ENCODE results near the gene APOA5. TPM values are rescaled to one million over a fixed set of nuclear protein-coding genes. Genes with fewer than 3 reads are reported as not detected.

Gene APOA5
- polyA plus RNA-seq, 4 donors, result 0.22 to 0.43 TPM; not detected in 2

GRCh38 chr11:116788534-116788933 is 3.1 kb downstream of the APOA5 start:
- H3K27ac ChIP-seq (ENCODE audit: low read depth in 1 of 3, low read length in 2 of 3), result peak overlapping the region; percentile 79 to 92 (median 84)
- peaks cover 11 to 23% (median 14%) of the 10 kb centered on the region in 3 donors for H3K36me3 ChIP-seq (ENCODE audit: control insufficient read depth in 3 of 3, insufficient read depth in 2 of 3, low read depth in 1 of 3, low read length in 3 of 3)
- H3K9me3 ChIP-seq (ENCODE audit: control insufficient read depth in 2 of 2, insufficient read depth in 1 of 2, low read depth in 1 of 2, low read length in 1 of 2), result no peaks in the 10 kb centered on the region
- WGBS, 3 donors, result 24 to 54% (median 31%) methylated on average over 4 of the region's 4 CpGs
- H3K27me3 ChIP-seq (ENCODE audit: control insufficient read depth in 3 of 3, insufficient read depth in 3 of 3, low read length in 3 of 3), result no peaks in the 10 kb centered on the region
- H3K4me3 ChIP-seq (ENCODE audit: low read depth in 1 of 3, low read length in 3 of 3), result peak overlapping the region in 2 of 3 donors; percentile 86 to 87
- H3K4me1 ChIP-seq (ENCODE audit: control insufficient read depth in 3 of 3, insufficient read depth in 2 of 3, low read depth in 1 of 3, low read length in 2 of 3), result peaks cover 6 to 42% (median 8%) of the 10 kb centered on the region in 3 donors
- FAIRE-seq, result no peak
- peak in 1 of 2 donors; percentile 36 for DNase-seq

- Histone ChIP-seq H3K27ac (ENCODE audit: low read depth in 1 of 3, low read length in 2 of 3) (peak within 1 kb of the TSS; percentile 79 to 92 (median 84)), H3K27me3 (ENCODE audit: control insufficient read depth in 3 of 3, insufficient read depth in 3 of 3, low read length in 3 of 3) (no peaks in the 10 kb centered on the region), H3K36me3 (ENCODE audit: control insufficient read depth in 3 of 3, insufficient read depth in 2 of 3, low read depth in 1 of 3, low read length in 3 of 3) (peaks cover 11 to 28% (median 15%) of the 10 kb centered on the region in 3 donors), H3K4me3 (ENCODE audit: low read depth in 1 of 3, low read length in 3 of 3) (peak within 1 kb of the TSS; percentile 86 to 89 (median 87)), H3K4me1 (ENCODE audit: control insufficient read depth in 3 of 3, insufficient read depth in 2 of 3, low read depth in 1 of 3, low read length in 2 of 3) (peaks cover 6 to 38% (median 8%) of the 10 kb centered on the region in 3 donors), H3K9me3 (ENCODE audit: control insufficient read depth in 2 of 2, insufficient read depth in 1 of 2, low read depth in 1 of 2, low read length in 1 of 2) (no peaks in the 10 kb centered on the region)
- DNase-seq, result peak; percentile 88 to 94
- FAIRE-seq, result no peak
- WGBS, 3 donors, result 0 to 1% (median 1%) methylated on average over 45 to 56 of the region's 56 CpGs
Observed at GRCh38 chr11:116787786-116788486, 3.7 kb downstream of the APOA5 start, which contains the start of gene ZPR1. Gene ZPR1 (minus strand): TSS chr11:116788023. CDS start chr11:116787990, 33 bp downstream.

GRCh38 chr11:116787436-116787785 is 4.3 kb downstream of the APOA5 start:
- FAIRE-seq, result no peak
- no peak for DNase-seq
- Histone ChIP-seq H3K27ac (ENCODE audit: low read depth in 1 of 3, low read length in 2 of 3) (peak overlapping the region; percentile 79 to 92 (median 84)), H3K27me3 (ENCODE audit: control insufficient read depth in 3 of 3, insufficient read depth in 3 of 3, low read length in 3 of 3) (no peaks in the 10 kb centered on the region), H3K9me3 (ENCODE audit: control insufficient read depth in 2 of 2, insufficient read depth in 1 of 2, low read depth in 1 of 2, low read length in 1 of 2) (no peaks in the 10 kb centered on the region), H3K36me3 (ENCODE audit: control insufficient read depth in 3 of 3, insufficient read depth in 2 of 3, low read depth in 1 of 3, low read length in 3 of 3) (peaks cover 11 to 32% (median 17%) of the 10 kb centered on the region in 3 donors), H3K4me1 (ENCODE audit: control insufficient read depth in 3 of 3, insufficient read depth in 2 of 3, low read depth in 1 of 3, low read length in 2 of 3) (peaks cover 6 to 33% (median 8%) of the 10 kb centered on the region in 3 donors), H3K4me3 (ENCODE audit: low read depth in 1 of 3, low read length in 3 of 3) (peak overlapping the region; percentile 86 to 89 (median 87))
- 0 to 1% (median 0%) methylated on average over 15 of the region's 15 CpGs for WGBS, 3 donors

GRCh38 chr11:116786966-116787365 is 4.7 kb downstream of the APOA5 start:
- H3K9me3 ChIP-seq (ENCODE audit: control insufficient read depth in 2 of 2, insufficient read depth in 1 of 2, low read depth in 1 of 2, low read length in 1 of 2), result no peaks in the 10 kb centered on the region
- H3K4me1 ChIP-seq (ENCODE audit: control insufficient read depth in 3 of 3, insufficient read depth in 2 of 3, low read depth in 1 of 3, low read length in 2 of 3), result peaks cover 6 to 28% (median 6%) of the 10 kb centered on the region in 3 donors
- FAIRE-seq, result no peak
- no peaks in the 10 kb centered on the region for H3K27me3 ChIP-seq (ENCODE audit: control insufficient read depth in 3 of 3, insufficient read depth in 3 of 3, low read length in 3 of 3)
- WGBS, 3 donors, result 42 to 62% (median 47%) methylated on average over 5 of the region's 5 CpGs
- peak overlapping the region in 1 of 3 donors; percentile 92 for H3K27ac ChIP-seq (ENCODE audit: low read depth in 1 of 3, low read length in 2 of 3)
- H3K36me3 ChIP-seq (ENCODE audit: control insufficient read depth in 3 of 3, insufficient read depth in 2 of 3, low read depth in 1 of 3, low read length in 3 of 3), result peaks cover 12 to 34% (median 20%) of the 10 kb centered on the region in 3 donors
- peak overlapping the region; percentile 86 to 89 (median 87) for H3K4me3 ChIP-seq (ENCODE audit: low read depth in 1 of 3, low read length in 3 of 3)
- DNase-seq, result no peak

- Histone ChIP-seq H3K27ac (ENCODE audit: low read depth in 1 of 3, low read length in 2 of 3) (no peak overlapping the region), H3K36me3 (ENCODE audit: control insufficient read depth in 3 of 3, insufficient read depth in 2 of 3, low read depth in 1 of 3, low read length in 3 of 3) (peaks cover 14 to 36% (median 21%) of the 10 kb centered on the region in 3 donors), H3K27me3 (ENCODE audit: control insufficient read depth in 3 of 3, insufficient read depth in 3 of 3, low read length in 3 of 3) (no peaks in the 10 kb centered on the region), H3K4me3 (ENCODE audit: low read depth in 1 of 3, low read length in 3 of 3) (no peak overlapping the region), H3K9me3 (ENCODE audit: control insufficient read depth in 2 of 2, insufficient read depth in 1 of 2, low read depth in 1 of 2, low read length in 1 of 2) (no peaks in the 10 kb centered on the region), H3K4me1 (ENCODE audit: control insufficient read depth in 3 of 3, insufficient read depth in 2 of 3, low read depth in 1 of 3, low read length in 2 of 3) (peaks cover 4 to 22% (median 6%) of the 10 kb centered on the region in 3 donors)
- FAIRE-seq (no peak), DNase-seq (no peak)
- 68 to 86% (median 73%) methylated on average over 2 of the region's 2 CpGs for WGBS, 3 donors
Observed at GRCh38 chr11:116786326-116786725, 5.4 kb downstream of the APOA5 start.

GRCh38 chr11:116782728-116783127 is 9.0 kb downstream of the APOA5 start:
- FAIRE-seq (no peak), DNase-seq (no peak)
- peaks cover 17 to 51% (median 39%) of the 10 kb centered on the region in 3 donors for H3K36me3 ChIP-seq (ENCODE audit: control insufficient read depth in 3 of 3, insufficient read depth in 2 of 3, low read depth in 1 of 3, low read length in 3 of 3)
- no peak overlapping the region for H3K27ac ChIP-seq (ENCODE audit: low read depth in 1 of 3, low read length in 2 of 3)
- H3K27me3 ChIP-seq (ENCODE audit: control insufficient read depth in 3 of 3, insufficient read depth in 3 of 3, low read length in 3 of 3), result no peaks in the 10 kb centered on the region
- no peaks in the 10 kb centered on the region for H3K9me3 ChIP-seq (ENCODE audit: control insufficient read depth in 2 of 2, insufficient read depth in 1 of 2, low read depth in 1 of 2, low read length in 1 of 2)
- no peak overlapping the region for H3K4me3 ChIP-seq (ENCODE audit: low read depth in 1 of 3, low read length in 3 of 3)
- H3K4me1 ChIP-seq (ENCODE audit: control insufficient read depth in 3 of 3, insufficient read depth in 2 of 3, low read depth in 1 of 3, low read length in 2 of 3), result peaks cover 4 to 8% (median 6%) of the 10 kb centered on the region in 3 donors
- WGBS, 3 donors, result 77 to 85% (median 80%) methylated on average over 4 of the region's 4 CpGs

- no peak overlapping the region for H3K27ac ChIP-seq (ENCODE audit: low read depth in 1 of 3, low read length in 2 of 3)
- no peak overlapping the region for H3K4me3 ChIP-seq (ENCODE audit: low read depth in 1 of 3, low read length in 3 of 3)
- FAIRE-seq, result no peak
- no peaks in the 10 kb centered on the region for H3K27me3 ChIP-seq (ENCODE audit: control insufficient read depth in 3 of 3, insufficient read depth in 3 of 3, low read length in 3 of 3)
- peaks cover 6 to 36% (median 25%) of the 10 kb centered on the region in 3 donors for H3K36me3 ChIP-seq (ENCODE audit: control insufficient read depth in 3 of 3, insufficient read depth in 2 of 3, low read depth in 1 of 3, low read length in 3 of 3)
- 94 to 100% (median 95%) methylated on average over 4 of the region's 4 CpGs for WGBS, 3 donors
- no peaks in the 10 kb centered on the region for H3K9me3 ChIP-seq (ENCODE audit: control insufficient read depth in 2 of 2, insufficient read depth in 1 of 2, low read depth in 1 of 2, low read length in 1 of 2)
- no peak for DNase-seq
- H3K4me1 ChIP-seq (ENCODE audit: control insufficient read depth in 3 of 3, insufficient read depth in 2 of 3, low read depth in 1 of 3, low read length in 2 of 3), result no peaks in the 10 kb centered on the region
Observed at GRCh38 chr11:116778556-116778955, 13.1 kb downstream of the APOA5 start.

- FAIRE-seq (no peak), DNase-seq (no peak)
- Histone ChIP-seq H3K36me3 (ENCODE audit: control insufficient read depth in 3 of 3, insufficient read depth in 2 of 3, low read depth in 1 of 3, low read length in 3 of 3) (peaks cover 6 to 25% (median 19%) of the 10 kb centered on the region in 3 donors), H3K27ac (ENCODE audit: low read depth in 1 of 3, low read length in 2 of 3) (no peak overlapping the region), H3K9me3 (ENCODE audit: control insufficient read depth in 2 of 2, insufficient read depth in 1 of 2, low read depth in 1 of 2, low read length in 1 of 2) (no peaks in the 10 kb centered on the region), H3K4me3 (ENCODE audit: low read depth in 1 of 3, low read length in 3 of 3) (no peak overlapping the region), H3K27me3 (ENCODE audit: control insufficient read depth in 3 of 3, insufficient read depth in 3 of 3, low read length in 3 of 3) (no peaks in the 10 kb centered on the region), H3K4me1 (ENCODE audit: control insufficient read depth in 3 of 3, insufficient read depth in 2 of 3, low read depth in 1 of 3, low read length in 2 of 3) (no peaks in the 10 kb centered on the region)
- WGBS, 3 donors, result 80 to 82% (median 82%) methylated on average over 7 of the region's 7 CpGs
Observed at GRCh38 chr11:116777056-116777455, 14.6 kb downstream of the APOA5 start.

Data from small intestine (tissue), 7 donors.